NCI-H748 (cell line): ENCODE data around the gene DALRD3.

Source experiments
- DNase-seq: peaks from one replicate; lab custom pipeline; 2025; ENCODE audit not compliant: unreplicated experiment; lab: John Stamatoyannopoulos, UW

Gene DALRD3

DNA sequence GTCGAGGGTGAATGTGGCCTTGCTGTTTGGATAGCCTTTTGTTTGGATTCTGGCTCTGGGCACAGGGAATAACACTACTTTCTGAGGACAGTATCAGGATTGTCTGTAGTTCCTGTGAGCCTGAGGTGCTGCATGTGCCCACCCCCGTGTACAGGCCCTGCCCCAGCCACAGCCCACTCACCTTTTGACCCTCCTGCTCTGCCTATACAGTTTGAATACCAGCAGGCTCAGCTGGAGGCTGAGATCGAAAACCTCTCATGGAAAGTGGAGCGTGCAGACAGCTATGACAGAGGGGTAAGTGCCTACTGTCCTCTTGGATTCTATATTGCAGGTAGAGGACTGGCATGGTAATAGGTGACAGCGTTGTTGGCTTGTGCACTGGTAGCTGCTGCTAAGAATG, 35.7 kb downstream of the DALRD3 start:
- no peak for DNase-seq

DNA sequence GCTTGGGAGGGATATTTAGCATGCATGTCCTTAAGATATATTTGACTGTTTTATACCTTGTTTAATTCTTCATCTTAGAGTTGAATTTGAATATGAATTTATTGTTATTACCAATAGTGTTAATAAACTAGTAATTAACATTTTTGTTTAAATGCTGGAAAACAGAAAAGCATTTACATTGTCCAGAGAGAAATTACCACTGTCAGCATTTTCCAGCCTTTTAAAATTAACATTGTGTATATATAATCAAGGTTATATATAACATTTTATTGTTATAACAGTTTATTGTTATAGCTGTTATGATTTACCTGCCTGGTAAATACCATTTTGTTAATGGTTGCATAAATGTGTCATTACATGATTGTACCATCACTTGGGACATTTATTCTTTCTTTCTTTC, 36.4 kb downstream of the DALRD3 start:
- DNase-seq = no peak

DNA sequence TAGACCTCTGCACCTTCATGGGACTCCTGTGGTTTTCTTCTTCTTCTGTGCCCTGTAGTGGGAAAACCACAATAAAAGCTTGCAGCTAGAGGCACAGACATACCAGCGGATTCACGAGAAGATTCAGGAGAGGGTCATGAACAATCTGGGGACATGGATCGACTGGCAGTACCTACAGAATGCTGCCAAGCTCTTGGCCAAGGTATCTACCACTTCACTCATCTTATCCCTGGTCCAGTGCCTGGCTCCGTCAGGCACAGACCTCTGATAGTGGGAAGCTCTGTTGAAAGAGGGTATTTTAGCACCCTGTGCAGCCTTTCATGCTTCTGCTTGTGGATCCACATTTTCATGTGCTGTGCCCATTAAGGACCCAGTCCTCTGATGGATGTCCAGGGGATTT, 38.1 kb downstream of the DALRD3 start:
- no peak for DNase-seq

DNA sequence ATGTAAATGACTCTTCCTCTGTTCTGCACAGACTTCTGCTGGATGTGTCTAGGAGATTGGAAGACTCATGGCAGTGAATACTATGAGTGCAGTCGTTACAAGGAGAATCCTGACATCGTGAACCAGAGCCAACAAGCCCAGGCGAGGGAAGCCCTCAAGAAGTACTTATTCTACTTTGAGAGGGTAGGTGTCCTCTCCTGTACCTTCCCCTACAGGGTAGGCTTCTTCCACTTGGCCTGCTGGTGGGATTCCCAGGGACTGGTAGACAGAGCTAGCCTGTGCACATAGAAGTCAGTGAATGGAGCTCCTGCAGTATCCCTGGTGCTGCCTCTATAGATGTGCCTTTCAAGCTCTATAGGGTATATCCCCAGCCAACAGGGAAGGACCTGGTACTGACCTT, 38.9 kb downstream of the DALRD3 start:
- DNase-seq = no peak

DNA sequence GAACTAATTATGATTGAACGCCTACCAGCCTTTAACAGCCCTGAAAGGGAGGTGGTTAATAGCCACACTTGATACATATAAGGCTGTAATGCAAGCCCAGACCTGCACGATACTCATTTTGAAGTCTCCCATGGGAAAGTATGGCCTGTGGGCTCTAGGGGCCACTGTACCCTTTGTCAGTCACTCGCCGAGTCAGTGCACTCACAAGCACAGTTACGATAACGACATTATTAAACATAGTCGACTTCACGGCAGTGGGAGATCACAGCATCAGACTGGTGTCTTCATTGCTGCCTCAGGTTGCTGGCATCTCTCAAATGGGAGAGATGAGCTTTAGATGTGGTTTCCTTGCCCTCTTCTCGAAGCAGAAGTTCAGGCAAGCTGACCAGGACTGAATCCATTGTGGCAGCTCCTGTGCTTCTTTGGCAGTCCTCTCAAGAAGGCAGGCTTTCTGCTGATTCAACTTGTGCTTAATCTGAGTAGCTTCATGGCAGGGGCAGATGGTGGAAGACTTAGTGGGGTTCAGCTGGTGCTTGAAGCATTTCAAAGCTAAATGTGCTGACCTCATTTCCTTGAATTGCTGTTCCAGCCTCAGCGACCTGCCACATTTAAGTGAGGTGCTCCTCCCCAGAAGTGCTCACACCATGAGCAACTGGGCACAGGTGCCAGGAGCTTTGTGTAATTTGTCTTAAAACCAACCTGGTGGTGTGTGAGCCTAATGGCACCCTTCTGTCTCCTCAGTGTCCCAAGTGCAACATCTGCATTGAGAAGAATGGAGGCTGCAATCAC, 44.1 kb downstream of the DALRD3 start:
- no peak for DNase-seq

DNA sequence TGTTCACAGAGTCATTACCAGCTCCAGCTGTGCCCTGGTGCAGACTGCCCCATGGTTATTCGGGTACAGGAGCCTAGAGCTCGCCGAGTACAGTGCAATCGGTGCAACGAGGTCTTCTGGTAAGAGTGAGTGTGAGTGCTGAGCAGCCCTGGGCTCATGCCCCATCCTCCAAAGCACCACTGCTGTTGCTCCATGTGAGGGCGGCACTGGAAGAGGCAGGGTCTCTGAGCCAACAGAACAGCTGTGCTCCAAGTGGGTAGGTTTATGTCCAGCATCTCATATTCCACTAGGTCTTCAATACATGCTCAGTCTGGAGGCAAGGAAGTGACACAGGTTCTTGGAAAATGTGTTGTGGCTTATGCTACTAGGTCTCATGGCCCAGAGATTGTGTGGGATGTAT, 47.8 kb downstream of the DALRD3 start:
- DNase-seq = no peak

DNA sequence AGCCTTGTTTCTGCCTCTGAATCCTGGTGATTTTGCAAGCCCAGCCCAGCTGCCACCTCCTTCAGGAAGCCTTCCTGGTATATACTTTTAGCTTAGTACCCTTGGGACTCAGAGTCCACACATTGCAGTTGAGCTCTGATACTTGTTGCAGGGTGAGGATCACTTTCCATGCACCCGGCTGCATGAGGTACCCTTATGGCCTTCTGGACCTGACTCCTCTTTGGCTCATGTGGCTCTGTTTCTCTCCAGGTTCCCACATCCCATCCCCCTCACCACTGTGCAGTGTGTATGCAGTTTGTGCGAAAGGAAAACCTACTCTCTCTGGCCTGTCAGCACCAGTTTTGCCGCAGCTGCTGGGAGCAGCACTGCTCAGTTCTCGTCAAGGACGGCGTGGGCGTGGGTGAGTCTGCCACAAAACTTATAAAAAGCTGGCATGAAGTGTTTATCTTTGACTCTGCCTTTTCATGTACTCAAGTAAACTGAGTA, 51.5 kb downstream of the DALRD3 start:
- no peak for DNase-seq

DNA sequence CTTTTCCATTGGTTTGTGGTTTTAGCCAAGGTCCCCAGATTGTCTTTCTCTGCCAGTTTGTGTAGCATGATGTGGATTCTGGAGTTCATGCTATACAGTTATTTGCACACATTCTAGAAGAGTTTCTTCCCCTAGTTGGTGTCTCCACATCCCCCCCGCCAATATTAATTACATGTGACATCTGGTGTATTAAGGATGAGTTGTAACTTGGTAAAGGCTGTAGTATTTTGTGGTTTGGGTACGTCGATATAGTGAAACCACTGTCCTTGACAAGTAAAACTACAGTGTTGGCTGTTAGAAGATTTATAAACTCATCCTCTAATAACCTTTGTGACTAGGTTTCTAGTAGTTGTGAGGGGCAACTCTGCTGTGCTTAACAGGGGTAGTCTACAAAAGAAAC, 52.0 kb downstream of the DALRD3 start:
- DNase-seq = no peak
